Muscle layer of colon (tissue), 2 donors: ENCODE data around the gene BIK.

ENCODE experiments used
- H3K27ac ChIP-seq: one replicate; pipeline ENCODE4 v1.7.0; 2013; ENCODE audit warnings: low read depth, mild to moderate bottlenecking, low read length, moderate library complexity
- H3K27me3 ChIP-seq, 2 donors: one replicate each; pipeline ENCODE4 v1.7.0; 2013; ENCODE audit warnings: low read length in 2 of 2, mild to moderate bottlenecking in 2 of 2; ENCODE audit not compliant: insufficient read depth in 2 of 2, control insufficient read depth in 1 of 2
- H3K36me3 ChIP-seq: one replicate; pipeline ENCODE4 v1.7.0; 2013; ENCODE audit warnings: mild to moderate bottlenecking, low read length; ENCODE audit not compliant: insufficient read depth
- H3K4me1 ChIP-seq: one replicate; pipeline ENCODE4 v1.7.0; 2013; ENCODE audit warnings: mild to moderate bottlenecking, low read length; ENCODE audit not compliant: insufficient read depth
- H3K4me3 ChIP-seq, 2 donors: one replicate each; pipeline ENCODE4 v1.7.0; 2013; ENCODE audit warnings: low read length in 2 of 2, low read depth in 1 of 2, mild to moderate bottlenecking in 1 of 2, moderate library complexity in 1 of 2
- H3K9ac ChIP-seq: one replicate; pipeline ENCODE4 v1.7.0; 2013; ENCODE audit warnings: low read length
- H3K9me3 ChIP-seq: one replicate; pipeline ENCODE4 v1.7.0; 2013; ENCODE audit warnings: mild to moderate bottlenecking, low read length
- donor health status: abdominal sarcoma.
- donor health status: Adenocarcinoma of cecum.

The BIK gene

GRCh38 chr22:43110444-43110926, at the start of gene BIK:
TSS of gene BIK (plus strand) at chr22:43110750. CDS start at chr22:43124023, 13,273 bp downstream.
- Histone ChIP-seq H3K36me3 (no peaks in the 10 kb centered on the region), H3K4me3 (peak within 1 kb of the TSS; percentile 47), H3K27ac (no peak within 1 kb of the TSS), H3K4me1 (peaks cover 11% of the 10 kb centered on the region), H3K9me3 (no peaks in the 10 kb centered on the region), H3K9ac (no peak within 1 kb of the TSS), H3K27me3 (peaks cover 19 to 44% of the 10 kb centered on the region in 2 donors)

DNA sequence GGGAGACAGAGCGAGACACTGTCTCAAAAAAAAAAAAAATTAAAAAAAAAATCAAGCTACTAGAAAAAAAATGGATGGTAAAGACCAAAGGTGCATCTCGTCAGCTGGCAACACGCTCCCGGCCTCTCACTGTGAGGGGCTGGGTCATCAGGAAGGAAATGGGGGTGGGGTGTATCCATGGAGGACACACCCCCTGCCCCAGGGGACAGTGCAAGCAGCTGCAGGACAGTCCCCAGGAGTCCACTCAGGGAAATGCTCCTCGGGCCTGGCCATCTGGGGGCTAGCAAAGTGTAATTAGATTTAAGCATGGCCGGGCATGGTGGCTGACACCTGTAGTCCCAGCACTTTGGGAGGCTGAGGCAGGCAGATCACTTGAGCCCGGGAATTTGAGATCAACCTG, 44.4 kb upstream of the BIK start:
- Histone ChIP-seq H3K4me1 (no peaks in the 10 kb centered on the region), H3K9ac (no peak overlapping the region), H3K27me3 (no peaks in the 10 kb centered on the region), H3K9me3 (no peaks in the 10 kb centered on the region), H3K36me3 (peaks cover 27% of the 10 kb centered on the region), H3K4me3 (no peak overlapping the region), H3K27ac (no peak overlapping the region)

GRCh38 chr22:43066844-43067385, 43.6 kb upstream of the BIK start:
- H3K27me3 ChIP-seq = no peaks in the 10 kb centered on the region
- no peak overlapping the region for H3K9ac ChIP-seq
- H3K9me3 ChIP-seq = no peaks in the 10 kb centered on the region
- H3K27ac ChIP-seq = no peak overlapping the region
- H3K4me3 ChIP-seq = no peak overlapping the region
- no peaks in the 10 kb centered on the region for H3K4me1 ChIP-seq
- peaks cover 21% of the 10 kb centered on the region for H3K36me3 ChIP-seq

DNA sequence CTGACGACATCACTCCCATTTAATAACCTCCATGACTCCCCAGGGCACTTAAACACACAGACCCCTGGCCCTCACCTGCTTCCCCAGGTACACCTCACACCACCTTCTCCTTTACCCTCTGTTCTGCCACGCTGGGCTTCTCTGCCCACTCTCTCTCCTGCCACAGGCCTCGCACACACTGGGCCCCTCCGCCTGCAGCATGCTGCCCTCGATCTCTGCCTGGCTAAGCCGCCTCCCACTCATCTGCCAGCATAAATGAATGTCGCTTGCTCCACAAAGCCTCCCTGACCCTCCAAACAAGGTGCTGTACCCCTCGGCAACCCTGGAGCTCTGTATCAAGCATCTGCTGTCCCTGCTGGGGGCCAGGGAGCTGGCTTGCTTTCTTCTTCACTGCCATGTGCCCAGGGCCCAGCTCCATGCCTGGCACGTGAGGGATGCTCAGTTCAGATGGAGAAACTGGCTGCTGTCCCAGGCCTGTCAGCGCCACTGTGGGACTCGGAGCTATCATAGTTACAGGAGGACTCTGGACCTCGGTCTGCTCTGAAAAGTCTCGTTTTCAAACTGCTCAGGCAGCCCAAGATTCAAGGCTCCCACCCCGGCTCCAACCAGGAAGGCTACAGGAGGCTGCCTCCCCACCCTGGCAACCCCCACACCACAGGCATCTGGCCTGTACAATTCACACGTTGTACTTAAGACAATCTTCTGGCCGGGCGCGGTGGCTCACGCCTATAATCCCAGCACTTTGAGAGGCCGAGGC, 33.3 kb upstream of the BIK start:
- H3K4me1 ChIP-seq = no peaks in the 10 kb centered on the region
- H3K4me3 ChIP-seq = no peak overlapping the region
- H3K9ac ChIP-seq = no peak overlapping the region
- no peaks in the 10 kb centered on the region for H3K9me3 ChIP-seq
- no peaks in the 10 kb centered on the region for H3K27me3 ChIP-seq
- H3K36me3 ChIP-seq = no peaks in the 10 kb centered on the region
- H3K27ac ChIP-seq = no peak overlapping the region

- H3K27ac ChIP-seq = no peak overlapping the region
- no peak overlapping the region for H3K4me3 ChIP-seq
- no peaks in the 10 kb centered on the region for H3K9me3 ChIP-seq
- no peaks in the 10 kb centered on the region for H3K36me3 ChIP-seq
- no peak overlapping the region for H3K9ac ChIP-seq
- no peaks in the 10 kb centered on the region for H3K27me3 ChIP-seq
- H3K4me1 ChIP-seq = no peaks in the 10 kb centered on the region
Observed at GRCh38 chr22:43078522-43078921, 32.0 kb upstream of the BIK start.

DNA sequence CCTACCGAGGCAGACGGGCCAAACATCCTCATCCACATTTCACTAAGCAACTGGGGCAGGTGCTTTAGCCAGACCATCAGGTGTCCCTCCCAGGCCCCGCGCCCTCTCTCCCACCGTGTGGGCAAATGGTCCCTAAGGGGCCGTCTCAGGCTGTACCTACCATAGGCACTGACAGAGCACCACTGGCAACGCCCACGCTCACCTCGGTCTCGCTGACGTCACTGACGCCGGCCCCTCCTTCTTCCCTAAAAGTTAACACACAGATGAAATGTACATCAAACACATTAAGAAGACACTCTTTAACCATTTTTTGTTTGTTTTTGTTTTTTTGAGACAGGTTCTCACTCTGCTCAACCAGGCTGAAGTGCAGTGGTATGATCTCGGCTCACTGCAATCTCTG, 30.8 kb upstream of the BIK start:
- Histone ChIP-seq H3K27ac (no peak overlapping the region), H3K9me3 (no peaks in the 10 kb centered on the region), H3K36me3 (no peaks in the 10 kb centered on the region), H3K4me3 (no peak overlapping the region), H3K4me1 (no peaks in the 10 kb centered on the region), H3K9ac (no peak overlapping the region), H3K27me3 (no peaks in the 10 kb centered on the region)

- H3K27ac ChIP-seq = no peak overlapping the region
- H3K4me1 ChIP-seq = no peaks in the 10 kb centered on the region
- H3K9me3 ChIP-seq = no peaks in the 10 kb centered on the region
- no peak overlapping the region for H3K4me3 ChIP-seq
- H3K27me3 ChIP-seq = no peaks in the 10 kb centered on the region
- H3K36me3 ChIP-seq = no peaks in the 10 kb centered on the region
- H3K9ac ChIP-seq = no peak overlapping the region
Observed at GRCh38 chr22:43080616-43081015, 29.9 kb upstream of the BIK start.

DNA sequence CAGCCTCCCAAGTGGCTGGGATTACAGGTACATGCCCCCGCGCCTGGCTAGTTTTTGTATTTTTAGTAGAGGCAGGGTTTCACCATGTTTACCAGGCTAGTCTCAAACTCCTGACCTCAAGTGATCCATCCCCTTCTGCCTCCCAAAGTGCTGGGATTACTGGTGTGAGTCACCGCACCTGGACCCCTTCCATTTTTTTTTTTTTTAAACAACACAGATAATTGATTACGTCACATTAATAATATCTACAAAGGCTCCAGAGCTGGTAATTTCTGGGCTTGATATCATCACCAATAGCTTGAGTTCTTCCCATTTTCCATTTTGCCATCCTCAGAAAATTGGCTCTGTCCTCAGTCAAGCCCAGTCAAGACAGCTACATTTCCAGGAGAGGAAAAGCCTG, 28.6 kb upstream of the BIK start:
- H3K4me3 ChIP-seq = no peak overlapping the region
- H3K4me1 ChIP-seq = no peaks in the 10 kb centered on the region
- H3K36me3 ChIP-seq = no peaks in the 10 kb centered on the region
- no peaks in the 10 kb centered on the region for H3K9me3 ChIP-seq
- no peak overlapping the region for H3K27ac ChIP-seq
- no peak overlapping the region for H3K9ac ChIP-seq
- no peaks in the 10 kb centered on the region for H3K27me3 ChIP-seq

GRCh38 chr22:43085658-43086606, 24.6 kb upstream of the BIK start:
- peaks cover 4% of the 10 kb centered on the region for H3K4me1 ChIP-seq
- no peak overlapping the region for H3K27ac ChIP-seq
- H3K27me3 ChIP-seq = no peaks in the 10 kb centered on the region
- no peaks in the 10 kb centered on the region for H3K9me3 ChIP-seq
- no peaks in the 10 kb centered on the region for H3K36me3 ChIP-seq
- no peak overlapping the region for H3K4me3 ChIP-seq
- no peak overlapping the region for H3K9ac ChIP-seq

GRCh38 chr22:43088627-43088983, 21.9 kb upstream of the BIK start:
- Histone ChIP-seq H3K9ac (no peak overlapping the region), H3K9me3 (no peaks in the 10 kb centered on the region), H3K4me1 (peaks cover 4% of the 10 kb centered on the region), H3K4me3 (peak overlapping the region; percentile 78 to 83), H3K27me3 (no peaks in the 10 kb centered on the region), H3K27ac (peak overlapping the region; percentile 78), H3K36me3 (no peaks in the 10 kb centered on the region)

DNA sequence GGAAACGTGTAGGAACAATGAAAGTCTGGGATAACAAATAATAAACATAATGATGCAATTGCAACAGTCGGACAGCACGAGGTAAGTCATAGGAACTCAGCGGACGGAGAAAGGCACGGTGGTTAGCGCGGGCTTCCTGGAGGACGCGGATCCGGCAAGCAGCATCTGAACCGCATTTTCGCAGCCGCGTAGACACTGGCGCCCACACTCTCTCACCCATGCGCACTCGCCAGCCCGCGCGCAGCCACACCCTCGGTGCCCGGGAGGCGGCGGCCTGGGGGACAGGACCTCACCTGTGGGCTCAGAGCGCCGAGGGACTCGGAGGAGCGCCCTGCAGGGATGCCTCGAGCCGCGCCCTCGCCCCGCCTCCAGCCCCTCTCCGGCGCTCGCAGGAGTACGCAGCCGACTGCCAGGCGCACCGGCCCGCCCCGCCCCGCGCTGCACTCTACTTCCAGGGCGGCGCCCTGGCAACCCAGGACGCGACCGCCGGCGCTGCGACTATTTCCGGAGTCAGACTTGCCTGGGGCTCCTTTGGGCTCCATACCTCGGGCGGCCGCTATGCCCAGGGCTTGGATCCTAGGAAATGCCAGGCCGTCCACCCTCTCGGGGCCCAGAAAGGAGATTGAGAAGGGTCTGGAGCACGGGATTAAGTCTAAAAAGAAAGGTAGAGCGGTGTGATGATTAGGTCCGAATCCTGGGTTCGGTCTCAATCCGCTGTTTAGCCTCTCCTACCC, 21.4 kb upstream of the BIK start, which contains the start of gene TTLL1:
Gene TTLL1, minus strand, starts transcription at position 408 of the 734 bp plus-strand sequence. CDS start 13,805 bp downstream, outside the sequence.
- H3K36me3 ChIP-seq = no peaks in the 10 kb centered on the region
- peak within 1 kb of the TSS; percentile 78 to 83 for H3K4me3 ChIP-seq
- no peaks in the 10 kb centered on the region for H3K27me3 ChIP-seq
- no peaks in the 10 kb centered on the region for H3K9me3 ChIP-seq
- peaks cover 4% of the 10 kb centered on the region for H3K4me1 ChIP-seq
- H3K27ac ChIP-seq = peak within 1 kb of the TSS; percentile 78
- H3K9ac ChIP-seq = no peak within 1 kb of the TSS
